Natural killer cell (primary cell): ENCODE measurements around the gene PRR5L. TPM values are rescaled to one million over a fixed set of nuclear protein-coding genes. Genes with fewer than 3 reads are reported as not detected.

Source experiments
- ATAC-seq, 3 donors: fragments of 150-1000 bp in 2 of 3; fragments of 200-7000 bp in 1 of 3; cut with Tn5 transposase; 1 replicate in 1 of 3; 2 replicates in 2 of 3; pipeline ENCODE4 v1.10.0; 2021; ENCODE audit warnings: mild to moderate bottlenecking in 2 of 3, moderate library complexity in 2 of 3
- DNase-seq, 2 donors: peaks; one replicate each; pipeline versions ENCODE4 v3.0.0 to v3.0.0-alpha.2; 2013 to 2021; ENCODE audit warnings: mixed read lengths in 1 of 2
- H3K27ac ChIP-seq: one replicate; pipeline ENCODE4 v1.5.1; 2013; ENCODE audit warnings: mild to moderate bottlenecking, low read length
- H3K27me3 ChIP-seq: one replicate; pipeline ENCODE4 v1.6.1; 2013; ENCODE audit warnings: low read length; ENCODE audit not compliant: control insufficient read depth, insufficient read depth
- H3K36me3 ChIP-seq: one replicate; pipeline ENCODE4 v1.6.1; 2013; ENCODE audit warnings: low read length; ENCODE audit not compliant: control insufficient read depth, insufficient read depth
- H3K4me1 ChIP-seq: one replicate; pipeline ENCODE4 v1.6.1; 2013; ENCODE audit warnings: low read length; ENCODE audit not compliant: control insufficient read depth, insufficient read depth
- H3K4me3 ChIP-seq: one replicate; pipeline ENCODE4 v1.5.1; 2013; ENCODE audit warnings: low read length
- H3K9me3 ChIP-seq: one replicate; pipeline ENCODE4 v1.6.1; 2013; ENCODE audit warnings: low read length; ENCODE audit not compliant: control insufficient read depth, insufficient read depth
- H3K27ac Mint-ChIP-seq, 2 donors: one replicate each; pipeline ENCODE4 v1.8.0; 2022; ENCODE audit warnings: mild to moderate bottlenecking in 2 of 2, mixed read lengths in 2 of 2, moderate library complexity in 1 of 2
- H3K27me3 Mint-ChIP-seq, 2 donors: one replicate each; pipeline ENCODE4 v1.8.0; 2022; ENCODE audit warnings: low read depth in 2 of 2, mixed read lengths in 2 of 2
- H3K36me3 Mint-ChIP-seq: one replicate; pipeline ENCODE4 v1.8.0; 2022; ENCODE audit warnings: mixed read lengths
- H3K4me1 Mint-ChIP-seq, 2 donors: one replicate each; pipeline ENCODE4 v1.8.0; 2022; ENCODE audit warnings: mixed read lengths in 2 of 2
- H3K4me3 Mint-ChIP-seq: one replicate; pipeline ENCODE4 v1.8.0; 2022; ENCODE audit warnings: mild to moderate bottlenecking, moderate library complexity, mixed read lengths
- H3K9me3 Mint-ChIP-seq, 2 donors: one replicate each; pipeline ENCODE4 v1.8.0; 2022; ENCODE audit warnings: mixed read lengths in 2 of 2
- WGBS: methylation state at CpG from one replicate; pipeline ENCODE4 v1.1.7; 2013; ENCODE audit warnings: missing lambda C conversion rate; ENCODE audit not compliant: insufficient coverage; 5-methylcytosine and 5-hydroxymethylcytosine counted together
- intact Hi-C: fragments of 100-400 bp; cut with micrococcal nuclease; formaldehyde crosslinking; loops from one replicate; pipeline ENCODE4 v1.14.2; 2022
- total RNA-seq, 4 donors: library from RNA; stranded (reverse); fragments of 120-200 nt in 1 of 4; gene quantifications; one replicate each; pipeline versions ENCODE4 v1.2.3 to v1.2.4, GENCODE V29; 2013 to 2022
- TF ChIP-seq, protein P1 (sequence below): fragments of 200-600 bp; IDR thresholded peaks from one replicate; pipeline ENCODE4 v1.8.0; 2022; ENCODE audit warnings: antibody characterized with exemption

Gene PRR5L
- total RNA-seq, 3 donors from 2014 or later (not counting 1 experiment from before 2014, with no cell fraction given) = 128 to 367 (median 303) TPM

DNA sequence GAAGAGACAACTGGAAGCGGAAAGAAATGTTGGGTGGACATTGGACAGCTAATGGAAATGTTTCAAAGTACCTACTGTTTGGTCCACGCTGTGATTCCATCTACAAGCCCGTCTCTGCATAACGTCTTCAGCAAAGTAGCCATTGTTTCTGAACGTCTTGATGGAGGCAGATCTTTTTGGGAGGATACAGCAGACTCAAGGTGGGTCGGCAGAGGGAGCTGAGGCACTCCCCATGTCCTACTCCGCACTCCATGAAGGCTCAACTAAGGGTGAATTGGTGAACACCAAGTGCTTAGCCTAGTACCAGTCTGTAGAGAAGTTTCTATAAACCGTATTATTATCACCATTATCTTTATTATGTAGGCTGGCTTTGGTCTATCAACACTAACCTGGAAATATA is 45.8 kb downstream of the PRR5L start:
- peaks cover 22 to 26% of the 10 kb centered on the region in 2 donors for H3K27me3 Mint-ChIP-seq
- TF ChIP-seq, protein P1, sequence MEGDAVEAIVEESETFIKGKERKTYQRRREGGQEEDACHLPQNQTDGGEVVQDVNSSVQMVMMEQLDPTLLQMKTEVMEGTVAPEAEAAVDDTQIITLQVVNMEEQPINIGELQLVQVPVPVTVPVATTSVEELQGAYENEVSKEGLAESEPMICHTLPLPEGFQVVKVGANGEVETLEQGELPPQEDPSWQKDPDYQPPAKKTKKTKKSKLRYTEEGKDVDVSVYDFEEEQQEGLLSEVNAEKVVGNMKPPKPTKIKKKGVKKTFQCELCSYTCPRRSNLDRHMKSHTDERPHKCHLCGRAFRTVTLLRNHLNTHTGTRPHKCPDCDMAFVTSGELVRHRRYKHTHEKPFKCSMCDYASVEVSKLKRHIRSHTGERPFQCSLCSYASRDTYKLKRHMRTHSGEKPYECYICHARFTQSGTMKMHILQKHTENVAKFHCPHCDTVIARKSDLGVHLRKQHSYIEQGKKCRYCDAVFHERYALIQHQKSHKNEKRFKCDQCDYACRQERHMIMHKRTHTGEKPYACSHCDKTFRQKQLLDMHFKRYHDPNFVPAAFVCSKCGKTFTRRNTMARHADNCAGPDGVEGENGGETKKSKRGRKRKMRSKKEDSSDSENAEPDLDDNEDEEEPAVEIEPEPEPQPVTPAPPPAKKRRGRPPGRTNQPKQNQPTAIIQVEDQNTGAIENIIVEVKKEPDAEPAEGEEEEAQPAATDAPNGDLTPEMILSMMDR = no peak
- intact Hi-C loops = no loop called here

DNA sequence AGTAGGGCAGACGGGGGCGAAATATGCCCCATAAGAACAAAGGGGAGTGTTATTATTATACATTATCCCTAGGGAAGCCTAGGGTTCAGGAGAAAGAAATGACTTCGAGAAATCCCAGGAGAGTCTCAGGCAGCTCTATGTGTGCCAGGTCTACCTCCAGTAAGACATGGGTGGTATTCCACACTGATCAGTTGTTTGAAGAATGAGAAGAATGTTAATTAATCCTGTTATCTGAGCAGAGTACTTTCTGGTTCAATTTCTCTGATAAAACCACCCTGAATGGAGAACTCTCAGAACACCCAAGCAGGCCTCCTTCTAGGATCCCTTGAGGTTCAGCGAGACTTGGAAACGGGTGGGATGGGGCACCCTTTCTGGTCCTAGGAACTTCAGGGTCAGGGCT is 46.2 kb downstream of the PRR5L start:
- Histone ChIP-seq H3K4me3 (no peak overlapping the region), H3K36me3 (no peaks in the 10 kb centered on the region), H3K27ac (no peak overlapping the region), H3K27me3 (no peaks in the 10 kb centered on the region), H3K9me3 (no peaks in the 10 kb centered on the region), H3K4me1 (no peaks in the 10 kb centered on the region)
- intact Hi-C loops = no loop called here
- DNase-seq (no peak), ATAC-seq (no peak)
- no peak overlapping the region for H3K27ac Mint-ChIP-seq
- 85% methylated on average over 3 of the region's 5 CpGs for WGBS
- peaks cover 22 to 26% of the 10 kb centered on the region in 2 donors for H3K27me3 Mint-ChIP-seq
- H3K4me1 Mint-ChIP-seq = peaks cover 0 to 4% of the 10 kb centered on the region in 2 donors
- H3K36me3 Mint-ChIP-seq = no peaks in the 10 kb centered on the region
- H3K4me3 Mint-ChIP-seq = no peak overlapping the region
- no peaks in the 10 kb centered on the region for H3K9me3 Mint-ChIP-seq
- TF ChIP-seq, protein P1 = no peak

More for the DNA sequence above, 45.8 kb downstream of the PRR5L start:
- Mint-ChIP-seq H3K4me1 (peaks cover 0 to 4% of the 10 kb centered on the region in 2 donors), H3K36me3 (no peaks in the 10 kb centered on the region), H3K9me3 (no peaks in the 10 kb centered on the region), H3K27ac (no peak overlapping the region), H3K4me3 (no peak overlapping the region)
- no peaks in the 10 kb centered on the region for H3K36me3 ChIP-seq
- ATAC-seq (no peak), DNase-seq (no peak)
- 90% methylated on average over 7 of the region's 8 CpGs for WGBS
- no peaks in the 10 kb centered on the region for H3K9me3 ChIP-seq
- no peaks in the 10 kb centered on the region for H3K27me3 ChIP-seq
- no peak overlapping the region for H3K4me3 ChIP-seq
- H3K27ac ChIP-seq = no peak overlapping the region
- no peaks in the 10 kb centered on the region for H3K4me1 ChIP-seq

DNA sequence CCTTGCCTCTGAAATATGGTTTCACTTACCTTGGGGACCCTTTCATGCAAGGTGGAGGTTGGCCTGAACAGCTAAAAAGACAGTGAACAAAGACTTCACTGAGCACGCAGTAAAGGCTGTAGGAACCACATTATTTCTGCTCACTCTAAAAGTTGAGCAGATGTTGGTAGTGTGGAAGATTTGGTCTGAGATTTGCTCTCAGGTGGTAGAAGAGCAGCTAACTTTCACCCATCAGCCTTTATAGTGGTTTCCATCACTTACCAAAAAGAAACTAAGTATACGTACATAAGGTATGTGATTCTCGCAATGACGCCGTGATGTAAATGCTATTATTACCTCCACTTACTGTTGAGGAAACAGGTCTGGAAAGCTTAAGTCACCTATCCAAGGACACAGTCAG is 47.3 kb downstream of the PRR5L start:
- no peak overlapping the region for H3K4me3 ChIP-seq
- Mint-ChIP-seq H3K36me3 (no peaks in the 10 kb centered on the region), H3K27ac (no peak overlapping the region), H3K4me1 (peaks cover 5 to 8% of the 10 kb centered on the region in 2 donors), H3K27me3 (peaks cover 19 to 26% of the 10 kb centered on the region in 2 donors), H3K4me3 (no peak overlapping the region), H3K9me3 (no peaks in the 10 kb centered on the region)
- intact Hi-C loops = no loop called here
- WGBS = 97% methylated on average over 5 of the region's 5 CpGs
- H3K27me3 ChIP-seq = no peaks in the 10 kb centered on the region
- H3K4me1 ChIP-seq = no peaks in the 10 kb centered on the region
- TF ChIP-seq, protein P1 = no peak
- DNase-seq = no peak
- no peak for ATAC-seq
- no peaks in the 10 kb centered on the region for H3K36me3 ChIP-seq
- H3K27ac ChIP-seq = no peak overlapping the region
- no peaks in the 10 kb centered on the region for H3K9me3 ChIP-seq

DNA sequence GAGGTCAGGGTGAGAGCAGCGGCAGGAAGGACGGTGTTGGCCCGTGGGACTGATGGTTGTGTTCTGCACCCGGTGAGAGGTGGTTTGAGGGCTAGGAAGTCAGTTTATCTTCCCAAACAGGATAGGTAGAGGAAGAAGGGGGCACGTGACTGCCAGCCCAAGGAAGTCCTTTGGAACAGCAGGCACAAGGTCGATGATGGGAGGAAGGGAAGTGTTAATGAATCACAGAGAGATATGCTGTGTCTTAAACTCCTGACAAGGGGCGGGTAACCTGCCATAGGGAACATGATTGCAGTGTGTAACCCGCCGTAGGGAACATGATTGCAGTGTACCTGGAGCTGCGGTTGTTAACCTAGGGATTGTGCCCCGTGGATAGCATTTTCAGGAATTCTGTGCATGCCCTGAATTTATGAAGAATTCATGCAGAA is 49.0 kb downstream of the PRR5L start:
- Histone ChIP-seq H3K4me1 (no peaks in the 10 kb centered on the region), H3K36me3 (no peaks in the 10 kb centered on the region), H3K27me3 (no peaks in the 10 kb centered on the region), H3K9me3 (no peaks in the 10 kb centered on the region), H3K27ac (no peak overlapping the region), H3K4me3 (no peak overlapping the region)
- Mint-ChIP-seq H3K9me3 (no peaks in the 10 kb centered on the region), H3K27ac (no peak overlapping the region), H3K4me1 (peaks cover 13 to 17% of the 10 kb centered on the region in 2 donors), H3K4me3 (no peak overlapping the region), H3K36me3 (no peaks in the 10 kb centered on the region), H3K27me3 (peaks cover 17 to 21% of the 10 kb centered on the region in 2 donors)
- intact Hi-C loops = no loop called here
- 73% methylated on average over 11 of the region's 11 CpGs for WGBS
- ATAC-seq (no peak), DNase-seq (no peak)
- TF ChIP-seq, protein P1 = no peak
